HCT116 (cell line): ENCODE data around the gene SPPL2B. TPM values are rescaled to one million over a fixed set of nuclear protein-coding genes. Genes with fewer than 3 reads are reported as not detected.

Experiments used
- ATAC-seq: fragments of 200-7000 bp; cut with Tn5 transposase; 2 replicates; pipeline ENCODE4 v1.9.1; 2020; ENCODE audit warnings: mild to moderate bottlenecking, moderate library complexity
- BruUV-seq: library from RNA; stranded (reverse); fragments of 400-500 nt; replicated peaks from 2 replicates; lab custom pipeline; 2021; lab: Mats Ljungman, UMichigan
- CTCF ChIA-PET: fragments of 300-600 bp; sonication (Branson Sonifier 250); formaldehyde crosslinking; loops from one replicate; lab custom pipeline; 2021; ENCODE audit warnings: antibody characterized with exemption; lab: Charles Lee
- POLR2A ChIA-PET: fragments of 300-600, 350-600 bp; sonication (Branson Sonifier 250); formaldehyde crosslinking; loops from one replicate; lab custom pipeline; 2021; ENCODE audit warnings: antibody characterized with exemption; lab: Charles Lee
- RAD21 ChIA-PET, 2 experiments: fragments of 300-600 bp; sonication (Branson Sonifier 250); formaldehyde crosslinking; loops; one replicate each; lab custom pipeline; 2023; ENCODE audit warnings: low total read pairs in 2 of 2; ENCODE audit not compliant: uncharacterized antibody in 2 of 2, unreplicated experiment in 2 of 2, low non-redundant PET in 1 of 2; lab: Charles Lee
- DNase-seq: peaks from one replicate; pipeline ENCODE4 v3.0.0-alpha.2; 2010; ENCODE audit warnings: low read depth, low spot score
- H2AFZ ChIP-seq: fragments of 200-600 bp; shearing (Covaris generic), sonication (generic); 2 replicates; pipeline ENCODE4 v1.6.1; 2017; ENCODE audit warnings: low read depth, mixed run types, mixed read lengths, antibody characterized with exemption, low read length; ENCODE audit not compliant: poor library complexity, severe bottlenecking
- H3K27ac ChIP-seq: 2 replicates; pipeline ENCODE4 v1.5.1; 2012; ENCODE audit warnings: low read depth, low read length
- H3K27me3 ChIP-seq: fragments of 200-600 bp; sonication (generic); 2 replicates; pipeline ENCODE4 v1.6.1; 2016; ENCODE audit warnings: mixed run types, low read length, mixed read lengths; ENCODE audit not compliant: insufficient read depth
- H3K36me3 ChIP-seq, 2 experiments: fragments of 200-500 bp in 1 of 2; fragments of 200-600 bp in 1 of 2; sonication (Bioruptor generic) in 1 of 2; sonication (generic) in 1 of 2; 2 replicates each; pipeline versions ENCODE4 v1.5.1 to v1.6.1; 2014 to 2016; ENCODE audit warnings: low read length in 2 of 2, inconsistent platforms in 1 of 2, mixed read lengths in 1 of 2, mixed run types in 1 of 2; ENCODE audit not compliant: insufficient read depth in 2 of 2, control insufficient read depth in 1 of 2
- H3K4me1 ChIP-seq, 2 experiments: fragments of 200-600 bp in 1 of 2; sonication (generic) in 1 of 2; 2 replicates each; pipeline versions ENCODE4 v1.5.1 to v1.6.1; 2012 to 2017; ENCODE audit warnings: low read length in 2 of 2, inconsistent platforms in 1 of 2, mild to moderate bottlenecking in 1 of 2, mixed read lengths in 1 of 2, mixed run types in 1 of 2, moderate library complexity in 1 of 2; ENCODE audit not compliant: insufficient read depth in 2 of 2, control insufficient read depth in 1 of 2
- H3K4me2 ChIP-seq: fragments of 200-600 bp; sonication (generic); 2 replicates; pipeline ENCODE4 v1.6.1; 2017; ENCODE audit warnings: mixed run types, low read length, mixed read lengths
- H3K4me3 ChIP-seq, 2 experiments: fragments of 200-600 bp in 1 of 2; sonication (generic) in 1 of 2; replicated peaks in 1 of 2; 2 replicates each; pipeline ENCODE4 v1.5.1; 2011 to 2016; ENCODE audit warnings: low read length in 2 of 2, control low read depth in 1 of 2, low read depth in 1 of 2, mild to moderate bottlenecking in 1 of 2, mixed read lengths in 1 of 2, mixed run types in 1 of 2
- H3K79me2 ChIP-seq: fragments of 200-600 bp; sonication (generic); 2 replicates; pipeline ENCODE4 v1.6.1; 2017; ENCODE audit warnings: mild to moderate bottlenecking, mixed run types, low read length, moderate library complexity, mixed read lengths; ENCODE audit not compliant: insufficient read depth
- H3K9ac ChIP-seq: fragments of 200-600 bp; sonication (generic); 2 replicates; pipeline ENCODE4 v1.6.1; 2016; ENCODE audit warnings: low read length, mixed read lengths
- H3K9me2 ChIP-seq: fragments of 200-600 bp; sonication (generic), shearing (Covaris generic); 2 replicates; pipeline ENCODE4 v1.6.1; 2017; ENCODE audit warnings: mixed run types, mild to moderate bottlenecking, moderate library complexity; ENCODE audit not compliant: insufficient read depth
- H3K9me3 ChIP-seq, 2 experiments: fragments of 200-500 bp in 1 of 2; fragments of 200-600 bp in 1 of 2; sonication (Bioruptor generic) in 1 of 2; sonication (generic) in 1 of 2; 2 replicates each; pipeline ENCODE4 v1.6.1; 2014 to 2017; ENCODE audit warnings: low read length in 2 of 2, mixed read lengths in 2 of 2, inconsistent platforms in 1 of 2, low read depth in 1 of 2, mild to moderate bottlenecking in 1 of 2, mixed run types in 1 of 2, moderate library complexity in 1 of 2; ENCODE audit not compliant: control insufficient read depth in 1 of 2, insufficient read depth in 1 of 2
- H4K20me1 ChIP-seq: fragments of 200-600 bp; sonication (generic), shearing (Covaris generic); 2 replicates; pipeline ENCODE4 v1.6.1; 2017; ENCODE audit warnings: mixed run types, mild to moderate bottlenecking, moderate library complexity; ENCODE audit not compliant: insufficient read depth
- FOSL1 ChIP-seq: IDR thresholded peaks from 2 replicates; pipeline ENCODE4 v1.6.1; 2012; ENCODE audit warnings: low read depth
- RAD21 ChIP-seq: IDR thresholded peaks from 2 replicates; pipeline ENCODE4 v1.6.1; 2012; ENCODE audit warnings: low read depth, mild to moderate bottlenecking
- YY1 ChIP-seq: IDR thresholded peaks from 2 replicates; pipeline ENCODE4 v1.6.1; 2011; ENCODE audit warnings: low read length, low read depth, moderate library complexity, mild to moderate bottlenecking; ENCODE audit not compliant: insufficient replicate concordance; ENCODE audit errors: extremely low read depth
- ZBTB33 ChIP-seq: IDR thresholded peaks from 2 replicates; pipeline ENCODE4 v1.6.1; 2011; ENCODE audit warnings: mild to moderate bottlenecking, low read length, moderate library complexity; ENCODE audit not compliant: insufficient replicate concordance; ENCODE audit errors: extremely low read depth
- intact Hi-C: fragments of 100-400 bp; cut with micrococcal nuclease; formaldehyde crosslinking; loops from 2 replicates; pipeline ENCODE4 v1.10.0; 2022
- total RNA-seq: library from RNA; stranded (reverse); gene quantifications from one replicate; pipeline ENCODE4 v1.2.1, GENCODE V29; 2021; ENCODE audit not compliant: unreplicated experiment
- TF ChIP-seq, protein P1 (sequence below): IDR thresholded peaks from 2 replicates; pipeline ENCODE4 v1.6.1; 2012
- TF ChIP-seq, protein P2 (sequence below), 3 experiments: fragments of 200-600 bp in 1 of 3; sonication (generic) in 1 of 3; IDR thresholded peaks in 2 of 3; conservative IDR thresholded peaks in 1 of 3; 2 replicates each; pipeline ENCODE4 v1.5.1; 2012 to 2017; ENCODE audit warnings: low read depth in 2 of 3, low read length in 2 of 3, antibody characterized with exemption in 1 of 3, borderline replicate concordance in 1 of 3, control low read depth in 1 of 3, mild to moderate bottlenecking in 1 of 3, mixed read lengths in 1 of 3, mixed run types in 1 of 3, moderate library complexity in 1 of 3; ENCODE audit not compliant: insufficient read depth in 1 of 3

SPPL2B gene
- total RNA-seq, 1 experiment from 2014 or later = 83.1 TPM

DNA sequence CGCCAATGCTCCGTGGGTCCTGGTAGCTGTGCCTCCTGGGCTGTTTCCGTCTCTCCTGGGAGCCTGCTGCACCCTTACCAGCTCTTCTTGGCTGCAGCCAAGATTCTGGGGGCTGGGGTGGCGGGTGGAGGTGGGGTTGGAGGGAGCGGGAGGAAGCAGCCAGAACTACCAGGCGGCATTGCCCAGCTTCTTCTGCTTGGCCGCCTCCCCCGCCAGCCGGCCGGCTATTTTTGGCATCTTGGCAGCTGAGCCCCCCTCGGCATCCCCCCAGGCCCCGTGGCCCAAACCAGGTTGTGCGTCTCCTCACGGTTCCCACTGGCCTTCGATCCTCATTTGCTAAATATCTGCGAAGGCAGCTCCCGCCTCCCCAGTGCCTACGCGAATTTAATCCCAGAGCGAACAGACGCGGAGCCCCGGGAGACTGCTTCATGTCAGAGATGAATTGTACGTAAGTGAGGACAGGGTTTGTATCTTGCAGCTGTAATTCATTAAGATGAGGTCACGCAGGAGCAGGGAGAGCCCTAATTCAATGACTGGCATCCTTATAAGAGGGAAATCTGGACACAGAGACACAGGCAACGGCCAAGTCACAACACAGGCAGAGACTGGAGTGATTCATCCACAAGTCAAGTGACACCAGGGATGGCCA is 33.7 kb upstream of the SPPL2B start:
- no peak overlapping the region for H3K27ac ChIP-seq
- no peak overlapping the region for H3K4me2 ChIP-seq
- H3K4me3 ChIP-seq = no peak overlapping the region
- no peak overlapping the region for H3K9ac ChIP-seq
- no peaks in the 10 kb centered on the region for H4K20me1 ChIP-seq
- TF ChIP-seq, protein P1, sequence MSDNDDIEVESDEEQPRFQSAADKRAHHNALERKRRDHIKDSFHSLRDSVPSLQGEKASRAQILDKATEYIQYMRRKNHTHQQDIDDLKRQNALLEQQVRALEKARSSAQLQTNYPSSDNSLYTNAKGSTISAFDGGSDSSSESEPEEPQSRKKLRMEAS = no peak
- TF ChIP-seq RAD21 (no peak), FOSL1 (no peak), ZBTB33 (no peak), YY1 (no peak)
- TF ChIP-seq, protein P2, sequence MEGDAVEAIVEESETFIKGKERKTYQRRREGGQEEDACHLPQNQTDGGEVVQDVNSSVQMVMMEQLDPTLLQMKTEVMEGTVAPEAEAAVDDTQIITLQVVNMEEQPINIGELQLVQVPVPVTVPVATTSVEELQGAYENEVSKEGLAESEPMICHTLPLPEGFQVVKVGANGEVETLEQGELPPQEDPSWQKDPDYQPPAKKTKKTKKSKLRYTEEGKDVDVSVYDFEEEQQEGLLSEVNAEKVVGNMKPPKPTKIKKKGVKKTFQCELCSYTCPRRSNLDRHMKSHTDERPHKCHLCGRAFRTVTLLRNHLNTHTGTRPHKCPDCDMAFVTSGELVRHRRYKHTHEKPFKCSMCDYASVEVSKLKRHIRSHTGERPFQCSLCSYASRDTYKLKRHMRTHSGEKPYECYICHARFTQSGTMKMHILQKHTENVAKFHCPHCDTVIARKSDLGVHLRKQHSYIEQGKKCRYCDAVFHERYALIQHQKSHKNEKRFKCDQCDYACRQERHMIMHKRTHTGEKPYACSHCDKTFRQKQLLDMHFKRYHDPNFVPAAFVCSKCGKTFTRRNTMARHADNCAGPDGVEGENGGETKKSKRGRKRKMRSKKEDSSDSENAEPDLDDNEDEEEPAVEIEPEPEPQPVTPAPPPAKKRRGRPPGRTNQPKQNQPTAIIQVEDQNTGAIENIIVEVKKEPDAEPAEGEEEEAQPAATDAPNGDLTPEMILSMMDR (IDR thresholded peaks at IDR 0.05 in 2 of 3, conservative IDR thresholded peaks at IDR 0.05 in 1 of 3; ENCODE audit: borderline replicate concordance in 1 of 3, insufficient read depth in 1 of 3, low read depth in 2 of 3, low read length in 2 of 3) = no peak
- no peaks in the 10 kb centered on the region for H3K9me2 ChIP-seq
- POLR2A ChIA-PET = interaction anchor here (0.6 kb wide), 1 partner anchor 97 kb away, joined by 3 read pairs; no protein-coding TSS in a partner anchor
- intact Hi-C loops = no loop called here
- RAD21 ChIA-PET = interaction anchor here in 1 of 2 experiments (0.6 kb wide), 1 partner anchor 10 kb away, joined by 3 read pairs; no protein-coding TSS in a partner anchor
- DNase-seq (no peak), ATAC-seq (no peak)
- CTCF ChIA-PET = no interaction called here
- no peaks in the 10 kb centered on the region for H3K4me1 ChIP-seq
- H3K9me3 ChIP-seq = no peaks in the 10 kb centered on the region
- no peak overlapping the region for H2AFZ ChIP-seq
- H3K27me3 ChIP-seq = no peaks in the 10 kb centered on the region
- BruUV-seq = no TSS peak
- no peaks in the 10 kb centered on the region for H3K36me3 ChIP-seq
- H3K79me2 ChIP-seq = no peaks in the 10 kb centered on the region
